Large intestine (tissue), 3 donors: ENCODE data around the gene DES. TPM values are rescaled to one million over a fixed set of nuclear protein-coding genes. Genes with fewer than 3 reads are reported as not detected.

Experiments used
- DNase-seq, 2 donors: peaks; one replicate each; pipeline versions ENCODE4 v3.0.0 to v3.0.0-alpha.2; 2013
- H3K27ac ChIP-seq: one replicate; pipeline ENCODE4 v1.5.1; 2013; ENCODE audit warnings: low read length
- H3K27me3 ChIP-seq: 2 replicates; pipeline ENCODE4 v1.6.1; 2013; ENCODE audit warnings: low read length; ENCODE audit not compliant: control insufficient read depth, insufficient read depth
- H3K36me3 ChIP-seq: 2 replicates; pipeline ENCODE4 v1.6.1; 2013; ENCODE audit warnings: low read length; ENCODE audit not compliant: control insufficient read depth, insufficient read depth
- H3K4me1 ChIP-seq: one replicate; pipeline ENCODE4 v1.6.1; 2013; ENCODE audit warnings: low read length; ENCODE audit not compliant: control insufficient read depth, insufficient read depth
- H3K4me3 ChIP-seq: one replicate; pipeline ENCODE4 v1.5.1; 2013; ENCODE audit warnings: low read length
- H3K9me3 ChIP-seq: one replicate; pipeline ENCODE4 v1.6.1; 2013; ENCODE audit warnings: mild to moderate bottlenecking, low read depth, low read length, moderate library complexity; ENCODE audit not compliant: control insufficient read depth
- WGBS: methylation state at CpG from one replicate; pipeline ENCODE4 v1.1.5; 2013; ENCODE audit warnings: low lambda C conversion rate; ENCODE audit not compliant: insufficient coverage; 5-methylcytosine and 5-hydroxymethylcytosine counted together
- polyA plus RNA-seq: library from polyadenylated mRNA; unstranded; fragments of 120-200 nt; gene quantifications from one replicate; pipeline ENCODE4 v1.2.1, GENCODE V29; 2013

DES gene
- polyA plus RNA-seq, 1 donor: 429 TPM

DNA sequence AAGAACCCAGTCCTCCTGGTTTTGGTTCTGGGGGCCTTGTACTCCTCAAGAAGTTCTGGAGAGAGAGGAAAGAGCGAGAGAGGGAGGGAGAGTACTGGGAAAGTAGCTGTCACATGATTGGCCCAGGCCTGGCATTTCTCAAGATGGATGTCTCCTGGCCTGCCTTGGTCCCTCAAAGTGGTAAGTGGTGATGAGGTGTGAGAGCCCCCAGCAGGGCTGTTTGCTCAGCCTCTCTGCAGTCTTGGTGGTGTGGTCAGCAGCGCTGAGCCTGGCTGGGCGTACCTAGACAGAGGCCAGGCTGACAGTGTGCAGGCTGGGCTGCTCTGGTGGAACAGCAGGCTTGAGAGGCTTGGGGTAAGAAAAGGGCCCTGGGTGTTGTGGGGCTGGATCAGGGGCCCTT is 19.0 kb downstream of the DES start:
- WGBS: no CpG with 5 or more reads among the region's 3 CpGs
- no peaks in the 10 kb centered on the region for H3K36me3 ChIP-seq
- no peak overlapping the region for H3K27ac ChIP-seq
- peaks cover 59% of the 10 kb centered on the region for H3K27me3 ChIP-seq
- no peak for DNase-seq
- peaks cover 4% of the 10 kb centered on the region for H3K9me3 ChIP-seq
- H3K4me1 ChIP-seq: peaks cover 9% of the 10 kb centered on the region
- H3K4me3 ChIP-seq: no peak overlapping the region

DNA sequence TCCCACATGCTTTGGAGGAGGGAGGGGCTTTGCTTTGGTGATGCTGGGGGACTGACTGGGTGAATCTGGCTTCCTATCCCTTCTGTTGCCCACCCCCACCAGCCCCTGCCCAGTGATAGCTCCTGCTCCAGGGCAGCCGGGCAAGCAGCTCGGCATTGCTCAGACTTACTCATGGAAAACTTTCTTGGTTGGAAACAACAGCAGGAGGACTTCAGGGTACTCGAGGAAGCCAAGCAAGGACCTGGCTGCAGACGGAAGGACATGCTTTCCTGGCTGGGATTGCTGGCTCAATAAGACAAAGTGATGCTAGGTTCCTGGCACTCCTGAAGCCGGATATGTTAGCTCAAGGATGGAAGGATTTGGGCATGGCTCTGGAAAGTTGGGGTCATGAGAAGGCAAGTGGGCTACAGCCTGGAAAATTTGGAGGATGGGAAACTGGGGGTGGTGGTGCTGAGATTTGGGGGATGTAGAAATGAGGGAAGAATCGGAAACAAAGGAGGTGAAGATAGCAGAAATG is 19.6 kb downstream of the DES start:
- DNase-seq: no peak
- 100% methylated on average over 2 of the region's 6 CpGs for WGBS
- H3K27me3 ChIP-seq: peaks cover 64% of the 10 kb centered on the region
- peaks cover 9% of the 10 kb centered on the region for H3K4me1 ChIP-seq
- no peaks in the 10 kb centered on the region for H3K36me3 ChIP-seq
- H3K4me3 ChIP-seq: no peak overlapping the region
- peaks cover 4% of the 10 kb centered on the region for H3K9me3 ChIP-seq
- no peak overlapping the region for H3K27ac ChIP-seq

DNA sequence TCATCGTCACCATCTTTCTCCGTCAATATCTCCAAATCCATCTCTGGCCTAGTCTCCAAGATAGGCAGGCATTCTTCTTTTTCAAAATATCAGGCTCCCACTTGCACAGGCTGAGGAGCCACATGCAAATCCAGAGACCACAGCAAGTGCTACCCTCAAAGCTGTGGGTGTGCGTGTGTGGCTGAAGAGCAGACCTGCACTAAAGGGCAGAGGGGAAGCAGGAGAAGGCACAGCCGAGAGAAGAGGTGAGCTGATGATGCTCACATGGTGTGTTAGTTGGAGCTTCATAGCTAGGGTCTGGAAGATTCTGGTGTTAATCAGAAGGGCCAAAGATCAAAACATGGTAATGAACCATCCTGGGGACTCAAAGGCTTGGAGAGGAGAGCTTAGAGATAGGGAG is 20.3 kb downstream of the DES start:
- peaks cover 9% of the 10 kb centered on the region for H3K4me1 ChIP-seq

DNA sequence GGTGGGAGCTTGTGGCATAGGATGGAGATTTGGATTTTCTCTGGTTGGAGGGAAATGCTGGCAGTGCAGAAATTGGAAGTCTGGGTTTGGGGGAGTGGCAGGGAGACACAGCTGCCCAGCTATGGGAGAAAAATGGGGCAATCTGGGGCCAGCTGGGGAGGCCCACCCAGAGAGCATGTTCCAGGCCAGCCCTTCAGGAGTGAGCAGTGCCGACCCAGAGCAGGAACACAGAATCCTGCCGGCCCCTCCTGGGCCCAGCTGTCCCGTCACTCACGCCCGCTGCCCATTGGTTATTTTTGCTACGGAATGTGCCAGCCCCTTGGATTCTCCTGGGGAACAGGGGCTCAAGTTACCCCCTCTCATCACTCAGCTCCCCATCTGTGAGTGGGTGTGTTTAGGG is 21.3 kb downstream of the DES start:
- WGBS: no CpG with 5 or more reads among the region's 6 CpGs
- Histone ChIP-seq H3K27me3 (peaks cover 67% of the 10 kb centered on the region), H3K9me3 (peaks cover 2% of the 10 kb centered on the region), H3K4me1 (peaks cover 8% of the 10 kb centered on the region), H3K4me3 (no peak overlapping the region), H3K27ac (no peak overlapping the region), H3K36me3 (no peaks in the 10 kb centered on the region)
- DNase-seq: no peak

More for the DNA sequence above, 20.3 kb downstream of the DES start:
- no CpG with 5 or more reads among the region's 4 CpGs for WGBS
- H3K9me3 ChIP-seq: peaks cover 4% of the 10 kb centered on the region
- DNase-seq: no peak
- H3K4me3 ChIP-seq: no peak overlapping the region
- H3K36me3 ChIP-seq: no peaks in the 10 kb centered on the region
- peaks cover 68% of the 10 kb centered on the region for H3K27me3 ChIP-seq
- no peak overlapping the region for H3K27ac ChIP-seq

DNA sequence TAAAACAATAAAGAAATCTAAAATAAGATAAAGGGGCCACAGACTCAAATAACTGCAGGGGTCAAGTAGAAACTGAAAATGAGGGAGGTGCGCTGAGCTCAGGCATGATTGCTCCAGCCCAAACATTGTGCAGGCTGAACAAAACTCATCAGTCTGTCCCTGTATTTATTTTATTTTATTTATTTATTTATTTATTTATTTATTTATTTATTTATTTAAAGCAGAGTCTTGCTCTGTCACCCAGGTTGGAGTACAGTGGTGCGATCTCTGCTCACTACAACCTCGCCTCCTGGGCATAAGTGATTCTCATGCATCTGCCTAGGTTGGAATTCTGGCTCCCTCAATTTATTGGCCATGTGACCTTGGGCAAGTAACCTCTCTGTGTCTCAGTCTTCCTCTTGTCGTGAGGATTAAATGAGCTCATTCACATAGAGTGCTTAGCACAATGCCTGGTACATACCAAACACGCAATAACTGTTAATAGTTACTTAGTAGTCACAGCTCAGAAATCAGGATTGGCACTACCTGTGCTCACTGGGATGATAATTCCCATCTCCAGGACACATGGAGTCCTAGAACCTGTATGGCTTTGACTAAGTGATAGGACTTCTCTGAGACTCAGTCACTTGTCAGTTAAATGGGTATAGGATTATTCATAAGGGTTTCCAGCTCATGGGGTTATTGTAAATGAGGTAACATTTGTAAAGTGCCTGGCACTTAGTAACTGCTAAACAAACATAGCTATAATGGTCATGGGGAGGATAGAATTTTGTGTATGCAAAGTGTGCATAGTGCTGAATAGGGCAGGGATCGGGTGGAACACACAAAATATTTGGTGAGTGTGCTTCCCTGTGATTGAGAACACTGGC is 22.4 kb downstream of the DES start:
- H3K4me3 ChIP-seq: no peak overlapping the region
- DNase-seq: no peak
- H3K27ac ChIP-seq: no peak overlapping the region
- H3K9me3 ChIP-seq: no peaks in the 10 kb centered on the region
- WGBS: 83% methylated on average over 1 of the region's 6 CpGs
- H3K36me3 ChIP-seq: no peaks in the 10 kb centered on the region
- peaks cover 65% of the 10 kb centered on the region for H3K27me3 ChIP-seq
- H3K4me1 ChIP-seq: peaks cover 6% of the 10 kb centered on the region

DNA sequence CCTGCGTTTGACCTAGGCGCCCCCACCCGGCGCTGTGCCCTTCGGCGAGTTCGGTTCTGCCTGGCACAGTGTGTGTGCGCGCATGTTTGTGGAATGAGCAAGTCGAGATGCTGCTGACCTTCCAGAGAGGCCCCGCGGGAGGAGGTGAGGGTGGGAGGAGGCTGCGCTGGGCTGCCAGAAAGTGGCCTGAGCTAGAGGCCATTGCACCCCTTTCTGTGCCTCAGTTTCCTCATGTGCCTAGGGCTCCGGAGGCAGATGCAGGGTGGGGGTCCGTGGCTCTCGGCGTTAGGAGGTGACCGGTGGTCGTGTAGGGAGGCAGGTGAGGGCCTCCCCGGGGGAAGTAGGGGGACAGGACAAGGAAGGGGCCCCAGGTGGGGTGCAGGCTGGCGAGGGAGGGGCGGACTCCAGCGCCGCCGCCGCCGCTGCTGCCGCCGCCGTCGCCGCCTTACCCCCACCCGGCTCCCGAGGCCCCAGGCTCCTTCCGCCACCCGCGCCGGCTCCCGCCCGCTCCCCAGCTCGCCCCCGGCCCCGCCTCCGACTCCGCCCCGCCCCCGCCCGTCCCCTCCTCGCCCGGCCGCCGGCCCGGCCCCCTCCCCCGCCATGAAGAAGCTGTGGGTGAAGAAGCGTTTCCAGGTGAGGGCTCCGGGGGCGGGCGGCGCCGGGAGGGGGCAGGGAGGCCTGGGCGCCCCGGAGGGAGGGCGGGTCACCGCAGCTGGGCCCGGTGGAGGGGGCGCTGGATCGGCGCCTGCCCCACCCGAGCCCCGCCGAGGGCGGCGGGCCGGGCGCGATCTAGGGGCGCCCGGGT is 23.5 kb downstream of the DES start:
- no CpG with 5 or more reads among the region's 78 CpGs for WGBS
- Histone ChIP-seq H3K4me3 (peak overlapping the region; percentile 37), H3K9me3 (no peaks in the 10 kb centered on the region), H3K27ac (no peak overlapping the region), H3K4me1 (peaks cover 6% of the 10 kb centered on the region), H3K36me3 (no peaks in the 10 kb centered on the region), H3K27me3 (peaks cover 65% of the 10 kb centered on the region)
- DNase-seq: peak in 1 of 2 donors; percentile 43

DNA sequence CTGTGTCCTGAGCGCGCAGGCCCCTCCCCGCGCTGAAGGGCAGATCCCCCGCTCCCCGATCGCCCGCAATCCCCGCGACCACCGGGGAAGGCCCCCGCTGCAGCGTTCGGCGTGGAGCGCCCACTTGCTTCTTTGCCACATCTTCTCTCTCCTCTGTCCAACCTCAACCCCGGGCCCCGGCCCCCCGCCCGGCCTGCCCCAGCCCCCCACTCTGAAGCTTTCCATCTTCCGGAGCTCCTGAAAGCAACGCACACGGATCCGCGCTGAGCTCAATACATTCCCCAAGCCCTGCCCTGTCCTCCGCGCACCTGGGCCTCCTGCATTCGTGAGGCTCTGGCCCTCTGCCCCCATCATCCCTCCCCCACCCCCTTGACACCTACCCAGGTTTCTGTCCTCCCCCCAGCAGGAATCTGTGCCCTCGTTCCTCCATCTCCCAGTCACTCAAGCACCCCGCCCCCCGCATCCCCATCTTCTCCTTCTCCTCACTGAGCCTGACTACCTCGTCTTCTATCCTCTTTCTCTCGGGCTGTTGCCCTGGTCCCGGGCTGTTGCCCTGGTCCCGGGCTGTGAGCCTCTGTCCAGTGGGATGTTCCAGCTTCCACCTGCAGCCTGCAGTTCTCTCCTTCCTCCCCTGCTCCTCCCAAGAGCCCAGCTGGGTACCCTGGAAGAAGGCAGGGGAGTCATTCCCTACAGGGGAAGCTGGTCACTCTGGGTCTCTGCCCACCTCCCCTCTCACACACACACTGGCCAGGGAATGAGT is 24.3 kb downstream of the DES start:
- Histone ChIP-seq H3K27ac (no peak overlapping the region), H3K4me3 (peak overlapping the region; percentile 13), H3K4me1 (peaks cover 6% of the 10 kb centered on the region), H3K27me3 (peaks cover 70% of the 10 kb centered on the region), H3K9me3 (no peaks in the 10 kb centered on the region), H3K36me3 (no peaks in the 10 kb centered on the region)
- no peak for DNase-seq
- 26% methylated on average over 4 of the region's 35 CpGs for WGBS

DNA sequence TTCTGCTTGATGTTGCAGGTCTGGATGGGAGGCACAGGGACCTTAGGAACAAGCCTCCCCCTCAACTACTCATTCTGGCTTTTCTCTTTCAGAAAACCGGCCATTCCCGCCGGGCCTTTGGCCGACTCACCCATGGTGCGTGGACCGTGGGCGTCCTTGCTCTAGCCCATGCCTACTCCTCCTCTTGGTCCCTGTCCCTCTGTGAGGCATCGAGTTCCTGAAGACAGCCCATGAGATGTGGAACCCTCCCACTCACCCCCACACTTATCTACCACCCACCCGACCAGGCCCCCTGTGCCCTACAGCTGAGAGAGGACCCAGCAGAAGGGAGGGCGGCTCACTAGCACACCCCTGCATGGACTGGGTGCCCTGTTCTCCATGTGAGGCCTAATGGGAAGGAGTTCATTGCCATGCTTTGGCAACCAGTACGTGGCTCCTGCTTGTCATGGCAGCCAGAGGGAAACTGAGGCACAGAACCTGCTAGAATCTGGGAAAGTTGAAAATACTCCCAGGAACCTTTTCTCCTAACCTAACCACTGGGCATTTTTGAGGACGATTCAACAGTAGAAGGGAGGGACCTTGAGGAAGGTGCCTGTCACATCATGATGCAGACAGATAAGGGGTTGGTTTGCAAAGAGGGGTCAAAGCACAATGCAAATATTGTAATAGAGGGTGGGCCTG is 25.0 kb downstream of the DES start:
- no CpG with 5 or more reads among the region's 12 CpGs for WGBS
- Histone ChIP-seq H3K27me3 (peaks cover 77% of the 10 kb centered on the region), H3K4me3 (no peak overlapping the region), H3K36me3 (no peaks in the 10 kb centered on the region), H3K4me1 (peaks cover 6% of the 10 kb centered on the region), H3K9me3 (peaks cover 6% of the 10 kb centered on the region), H3K27ac (no peak overlapping the region)
- DNase-seq: no peak

DNA sequence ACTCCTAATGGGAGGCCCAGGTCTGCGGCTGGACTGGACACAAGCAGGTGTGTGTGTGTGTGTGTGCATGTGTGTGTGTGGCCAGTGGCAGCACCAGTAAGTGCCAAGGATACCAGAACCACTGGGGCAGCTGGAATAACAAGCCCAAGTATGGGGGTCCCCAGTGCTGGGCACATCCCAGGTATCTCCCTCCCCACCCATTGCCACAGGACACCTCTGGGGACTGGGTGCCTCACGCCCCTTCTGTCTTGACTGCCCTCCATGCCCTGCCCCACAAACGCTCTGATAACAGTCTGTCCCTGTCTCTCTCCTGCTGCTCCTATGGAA is 25.5 kb downstream of the DES start:
- Histone ChIP-seq H3K9me3 (peaks cover 6% of the 10 kb centered on the region), H3K4me1 (peaks cover 6% of the 10 kb centered on the region), H3K36me3 (no peaks in the 10 kb centered on the region), H3K27ac (no peak overlapping the region), H3K27me3 (peaks cover 79% of the 10 kb centered on the region), H3K4me3 (no peak overlapping the region)
- WGBS: no CpG with 5 or more reads among the region's 3 CpGs
- no peak for DNase-seq
